GM12892 (cell line): ENCODE results near the gene BEX3.

Experiments
- POLR2A ChIP-seq: IDR thresholded peaks from 2 replicates; pipeline ENCODE4 v1.6.1; 2011; ENCODE audit warnings: low read depth, low read length, control low read depth
- POLR2AphosphoS5 ChIP-seq: IDR thresholded peaks from 2 replicates; pipeline ENCODE4 v1.6.1; 2011; ENCODE audit warnings: low read depth, low read length, control low read depth
- TAF1 ChIP-seq: IDR thresholded peaks from 2 replicates; pipeline ENCODE4 v1.6.1; 2011; ENCODE audit warnings: low read depth, mild to moderate bottlenecking, control low read depth, low read length, borderline replicate concordance

DNA sequence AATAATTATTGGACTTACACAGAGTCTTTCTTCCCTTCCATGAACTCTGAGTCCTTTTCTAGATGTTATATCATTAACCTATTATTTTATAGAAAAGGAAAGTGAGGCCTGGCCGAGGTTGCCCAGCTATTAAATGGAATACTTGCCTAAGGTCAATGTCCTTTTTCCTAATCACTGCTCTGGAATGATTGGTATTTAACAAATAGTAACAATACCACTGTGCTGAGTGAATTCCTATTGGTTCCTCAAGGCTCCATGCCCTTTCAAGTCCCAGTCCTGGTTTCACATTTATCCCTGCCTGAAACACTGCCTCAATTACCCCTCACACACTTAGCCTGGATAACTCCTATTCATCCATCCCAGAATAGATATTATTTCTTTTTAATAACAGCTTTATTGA, 13.9 kb upstream of the BEX3 start:
- no peak for TF ChIP-seq POLR2AphosphoS5
- no peak for TF ChIP-seq POLR2A
- TF ChIP-seq TAF1: no peak
